ENCODE measurements around the gene SLC4A4. TPM values are rescaled to one million over a fixed set of nuclear protein-coding genes. Genes with fewer than 3 reads are reported as not detected.

The SLC4A4 gene
- total RNA-seq, 1 experiment from 2014 or later = 0.92 TPM

GRCh38 chr4:71333960-71334359 is 4.9 kb upstream of the SLC4A4 start:
- Histone ChIP-seq H4K8ac (replicated peaks; ENCODE audit: insufficient read length, low read depth, low read length) (no peak overlapping the region), H3K9me3 (ENCODE audit: control insufficient read depth, low read depth, low read length) (no peaks in the 10 kb centered on the region), H2BK12ac (ENCODE audit: insufficient read length, low read depth, low read length) (no peak overlapping the region), H2AK5ac (ENCODE audit: insufficient read length, low read length) (no peak overlapping the region), H3K56ac (ENCODE audit: insufficient read length, low read depth, low read length) (no peak overlapping the region), H2BK20ac (ENCODE audit: low read depth, low read length, poor library complexity, severe bottlenecking) (no peak overlapping the region), H3K18ac (ENCODE audit: insufficient read length, low read depth, low read length) (no peak overlapping the region), H3K79me1 (ENCODE audit: insufficient read depth, low read depth, low read length, poor library complexity, severe bottlenecking) (no peaks in the 10 kb centered on the region), H3K9ac (ENCODE audit: extremely low read depth, insufficient read length, low read length) (no peak overlapping the region), H4K20me1 (ENCODE audit: control insufficient read depth, insufficient read depth, insufficient read length) (no peaks in the 10 kb centered on the region), H4K91ac (ENCODE audit: insufficient read length, low read depth, low read length) (no peak overlapping the region), H3K23me2 (ENCODE audit: insufficient read length, low read depth, low read length, poor library complexity, severe bottlenecking) (no peaks in the 10 kb centered on the region), H3K23ac (ENCODE audit: insufficient read length, low read depth, low read length) (no peak overlapping the region), H3K14ac (ENCODE audit: insufficient read depth, low read length) (no peak overlapping the region), H2BK5ac (ENCODE audit: insufficient read length, low read length) (no peak overlapping the region), H4K5ac (ENCODE audit: insufficient read length, low read depth, low read length) (no peak overlapping the region), H3K4me2 (ENCODE audit: insufficient read depth, insufficient read length, low read length) (no peak overlapping the region), H3K79me2 (ENCODE audit: insufficient read depth, low read length) (no peaks in the 10 kb centered on the region), H2BK15ac (ENCODE audit: low read depth, low read length) (no peak overlapping the region), H2AFZ (ENCODE audit: low read length) (no peak overlapping the region), H3K27me3 (ENCODE audit: insufficient read depth, low read length) (no peaks in the 10 kb centered on the region), H3K4ac (ENCODE audit: low read depth, low read length) (no peak overlapping the region), H3K27ac (ENCODE audit: insufficient read length, low read depth, low read length) (no peak overlapping the region), H3K4me1 (ENCODE audit: insufficient read depth, low read length) (no peaks in the 10 kb centered on the region), H3T11ph (ENCODE audit: low read length) (no peak overlapping the region), H2BK120ac (ENCODE audit: low read depth, low read length, poor library complexity, severe bottlenecking) (no peak overlapping the region)
- H3K4me3 Mint-ChIP-seq = no peak overlapping the region
- DNase-seq = no peak
- no peak for TF ChIP-seq CTCF (conservative IDR thresholded peaks at IDR 0.05)
- peak overlapping the region in 1 of 3 experiments; percentile 68; a peak in 1 of 7 replicates for H3K27ac Mint-ChIP-seq
- H3K4me1 Mint-ChIP-seq = no peaks in the 10 kb centered on the region
- H3K36me3 Mint-ChIP-seq (ENCODE audit: insufficient read depth in 1 of 3, low read depth in 3 of 3) = no peaks in the 10 kb centered on the region
- no peaks in the 10 kb centered on the region; the same call in 1 of the 2 replicates for H3K27me3 Mint-ChIP-seq (ENCODE audit: low read depth)
- H3K9me3 Mint-ChIP-seq = no peaks in the 10 kb centered on the region; a peak in 1 of 5 replicates

All from H9 (cell line).